A172 (cell line): Measurements from ENCODE around the gene ADAMTSL3. TPM values are rescaled to one million over a fixed set of nuclear protein-coding genes. Genes with fewer than 3 reads are reported as not detected.
A peak's percentile ranks its signal among the peaks of the same experiment; 100 is the strongest.

Experiments used
- DNase-seq: peaks from one replicate; pipeline ENCODE4 v3.0.0-alpha.2; 2015; ENCODE audit warnings: low spot score
- total RNA-seq: library from RNA; depleted of rRNA; stranded (reverse); fragments of >200 nt; shearing (Covaris generic); gene quantifications from 2 replicates; pipeline ENCODE4 v1.2.3, GENCODE V29; 2014

ADAMTSL3 gene
- total RNA-seq, 1 experiment from 2014 or later, result not detected

GRCh38 chr15:83654379-83655236, 685 bp downstream of the ADAMTSL3 start:
- DNase-seq, result no peak

DNA sequence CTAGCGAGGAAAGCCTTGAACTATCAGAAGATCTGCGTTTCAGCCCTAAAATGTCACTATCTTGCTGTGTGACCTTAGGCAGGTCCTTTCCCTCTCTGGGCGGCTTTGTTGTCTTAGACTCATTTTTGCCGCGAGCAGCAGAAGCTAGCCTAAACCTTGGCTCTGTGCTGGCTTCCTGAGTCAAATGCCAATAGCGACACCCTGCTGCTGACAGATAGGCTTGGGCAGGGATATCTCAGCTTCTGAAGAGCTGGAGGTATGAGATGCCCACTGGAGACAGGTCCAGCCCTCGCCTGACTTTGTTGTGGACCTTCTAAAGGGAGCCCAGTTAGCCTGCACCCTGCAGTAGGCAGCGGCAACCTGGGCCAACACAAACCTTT, 1.3 kb downstream of the ADAMTSL3 start:
- DNase-seq, result no peak

DNA sequence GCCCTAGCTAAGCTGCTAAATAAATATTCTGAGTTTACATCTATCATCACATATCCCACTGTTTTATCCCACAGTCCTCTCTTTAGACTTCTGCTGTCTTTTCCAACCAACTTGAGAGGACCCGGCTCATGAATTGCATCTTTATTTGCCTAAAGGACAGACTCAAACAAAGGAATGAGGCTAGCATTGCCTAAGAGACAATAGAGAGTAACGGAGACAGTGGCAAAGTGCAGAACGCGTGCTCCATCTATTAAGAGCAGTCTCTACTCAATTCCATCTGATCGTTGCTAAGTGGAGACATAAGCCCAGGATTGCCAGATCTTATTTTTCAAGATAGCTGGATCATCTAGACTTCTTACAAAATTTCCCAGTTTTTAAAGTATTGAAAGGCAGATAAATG, 2.3 kb downstream of the ADAMTSL3 start:
- no peak for DNase-seq

DNA sequence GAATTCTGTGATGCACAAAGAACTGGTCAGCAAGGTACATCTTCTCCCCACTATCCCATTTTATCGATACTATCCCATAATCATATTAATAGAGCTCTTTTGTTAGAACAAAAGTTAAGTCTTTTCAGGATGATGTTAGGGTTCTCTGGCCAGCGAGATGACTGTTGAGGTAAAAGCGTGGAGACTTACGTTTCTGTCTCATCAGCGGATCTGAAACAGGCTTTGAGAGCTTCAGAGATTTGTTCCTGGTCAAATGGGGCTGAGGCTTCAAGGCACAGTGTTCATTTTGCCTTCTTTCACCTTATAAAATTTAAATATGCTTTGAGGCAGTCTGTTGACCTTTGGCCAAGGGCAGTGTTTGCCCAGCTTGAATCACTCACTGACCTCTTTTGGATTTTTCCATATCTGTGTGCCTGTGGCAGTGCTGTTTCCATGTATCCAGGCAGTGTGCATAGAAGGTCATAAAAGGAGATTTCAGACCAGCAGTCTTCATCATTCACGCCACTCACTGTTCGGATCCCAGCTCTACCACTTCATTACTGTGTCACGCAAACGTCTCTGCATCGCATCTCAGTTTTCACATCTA, 3.1 kb downstream of the ADAMTSL3 start:
- no peak for DNase-seq

DNA sequence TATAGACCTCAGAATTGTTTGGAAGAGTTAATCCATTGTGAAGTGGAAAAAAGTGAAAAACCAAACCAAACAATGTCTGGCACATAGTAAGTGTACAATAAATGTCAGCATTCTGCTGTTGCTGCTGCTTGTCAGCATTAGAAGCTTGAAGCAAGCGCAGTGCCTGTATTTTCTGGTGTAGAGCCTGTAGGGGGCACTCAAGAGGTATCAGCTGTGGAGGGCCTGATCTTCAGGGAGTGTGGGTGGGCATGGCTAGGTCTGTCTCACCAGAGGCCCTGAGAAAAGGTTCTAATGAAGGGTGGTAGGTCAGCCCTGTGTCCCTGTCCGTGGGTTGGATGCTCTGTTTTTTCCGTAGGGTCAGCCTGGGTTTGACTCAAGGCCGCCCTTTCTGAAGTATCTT, 3.6 kb downstream of the ADAMTSL3 start:
- DNase-seq, result no peak

GRCh38 chr15:83658430-83659416, 4.8 kb downstream of the ADAMTSL3 start:
- DNase-seq, result no peak

- DNase-seq, result no peak
Observed at GRCh38 chr15:83659417-83659812, 5.5 kb downstream of the ADAMTSL3 start.

- no peak for DNase-seq
Observed at GRCh38 chr15:83665480-83665879, 11.6 kb downstream of the ADAMTSL3 start.

DNA sequence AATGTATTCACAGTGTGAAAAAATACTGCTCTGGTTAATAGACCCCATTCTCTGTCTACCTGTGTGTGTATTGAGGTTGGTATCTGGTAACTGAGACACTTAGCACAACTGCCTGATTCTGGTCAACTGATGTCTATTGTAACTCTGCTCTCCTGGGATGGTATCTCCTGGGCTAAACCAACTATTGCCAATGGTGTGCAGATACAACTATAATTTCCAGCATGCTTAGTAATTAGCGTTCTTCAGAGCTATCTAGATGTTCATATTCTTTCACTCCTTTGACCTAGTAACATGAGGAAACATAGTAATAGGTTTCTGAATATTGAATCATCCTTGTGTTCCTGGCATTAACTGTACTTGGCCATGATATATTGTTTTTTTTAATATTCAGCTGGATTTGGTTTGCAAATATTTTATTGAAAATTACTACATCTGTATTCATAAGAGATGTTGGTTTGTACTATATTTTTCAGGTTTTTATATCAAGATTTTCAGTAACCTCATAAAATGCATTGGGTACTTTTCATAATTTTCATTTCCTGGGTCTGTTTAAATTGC, 16.8 kb downstream of the ADAMTSL3 start:
- no peak for DNase-seq

GRCh38 chr15:83671603-83672002, 17.7 kb downstream of the ADAMTSL3 start:
- DNase-seq, result no peak

GRCh38 chr15:83673385-83673784, 19.5 kb downstream of the ADAMTSL3 start:
- no peak for DNase-seq

DNA sequence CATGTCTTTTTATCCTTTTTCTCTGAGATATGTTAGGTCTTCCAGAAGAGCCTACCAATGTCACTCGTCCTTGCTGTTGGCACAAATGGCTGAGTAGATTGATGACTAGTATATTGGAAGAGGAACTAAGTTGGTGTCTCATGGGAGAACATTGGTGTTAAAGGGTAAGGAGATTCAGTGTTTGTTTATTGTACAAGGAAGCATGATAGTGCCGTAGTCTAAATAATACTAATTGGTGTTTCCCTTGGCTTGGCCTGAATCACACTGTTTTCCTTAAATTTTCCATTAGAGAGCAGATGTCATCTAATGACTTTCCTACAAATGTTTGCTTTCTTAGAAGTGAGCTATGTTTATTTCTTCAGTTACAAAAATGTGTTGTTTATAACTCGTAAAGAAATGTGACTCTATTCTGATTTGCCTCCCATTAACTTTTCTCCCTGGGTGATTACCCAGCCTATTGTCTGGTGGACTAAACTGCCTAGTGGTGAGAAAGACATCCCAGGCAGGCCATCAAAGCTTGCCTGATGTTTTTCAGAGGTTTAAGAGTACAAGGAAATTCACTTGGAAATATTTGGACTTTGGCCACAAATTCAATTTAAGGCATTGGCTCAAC, 28.7 kb downstream of the ADAMTSL3 start:
- DNase-seq, result no peak

DNA sequence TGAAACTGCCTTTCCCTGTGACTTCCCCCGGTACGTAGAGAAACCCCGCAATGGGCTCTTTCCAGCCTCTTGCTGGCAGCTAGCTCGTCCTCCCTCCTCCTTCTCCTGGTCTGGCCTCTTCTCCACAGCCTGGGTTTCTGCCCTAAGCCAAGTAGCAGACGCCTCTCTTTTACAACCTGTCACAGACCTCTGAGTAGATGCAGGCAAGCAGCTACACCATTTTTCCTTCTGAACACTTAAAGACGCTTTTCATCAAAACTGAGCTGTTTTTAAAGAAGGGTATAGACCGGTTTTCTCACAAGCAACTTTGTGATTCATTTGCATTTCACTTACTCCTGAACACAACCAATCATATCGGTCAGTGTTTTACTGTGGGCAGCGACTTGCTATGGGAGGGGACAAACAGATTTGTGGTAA, 32.0 kb downstream of the ADAMTSL3 start:
- DNase-seq, result no peak

DNA sequence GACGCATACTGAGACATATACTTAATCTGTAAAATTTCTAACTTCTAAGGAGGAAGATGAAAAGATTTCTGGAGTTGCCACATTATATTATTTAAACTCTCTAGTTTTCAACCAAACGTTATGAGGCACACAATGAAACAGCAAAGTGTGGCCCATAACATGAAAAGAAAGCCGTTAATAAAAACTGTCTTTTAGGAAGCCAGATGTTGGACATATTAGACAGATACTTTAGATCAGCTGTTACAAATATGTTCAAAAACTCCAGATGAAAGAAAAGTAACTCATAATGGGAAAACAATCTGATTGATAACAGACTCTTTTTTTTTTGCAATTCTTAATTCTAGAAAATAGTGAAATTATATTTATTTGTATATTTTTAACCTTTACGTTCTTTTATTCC, 34.3 kb downstream of the ADAMTSL3 start:
- DNase-seq, result no peak

DNA sequence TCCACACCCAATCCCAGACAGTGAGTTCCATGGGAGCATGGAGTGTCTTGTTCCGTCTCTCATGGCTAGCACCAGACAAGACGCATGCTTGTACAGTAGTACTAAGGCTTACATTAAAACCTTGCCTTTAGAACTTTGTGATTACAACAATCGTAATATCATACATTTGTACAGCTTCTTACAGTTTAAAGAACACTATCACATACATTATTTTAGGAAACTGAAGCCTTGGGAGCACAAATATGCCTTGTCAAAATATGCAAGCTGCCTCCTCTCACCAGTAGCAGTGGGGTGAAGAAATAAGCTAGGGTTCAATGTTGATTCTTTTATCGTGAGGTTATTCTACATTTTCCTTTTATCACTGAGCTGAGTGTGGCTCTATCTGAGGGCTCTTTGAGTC, 36.8 kb downstream of the ADAMTSL3 start:
- no peak for DNase-seq

- DNase-seq, result no peak
Observed at GRCh38 chr15:83692746-83693581, 39.0 kb downstream of the ADAMTSL3 start.

DNA sequence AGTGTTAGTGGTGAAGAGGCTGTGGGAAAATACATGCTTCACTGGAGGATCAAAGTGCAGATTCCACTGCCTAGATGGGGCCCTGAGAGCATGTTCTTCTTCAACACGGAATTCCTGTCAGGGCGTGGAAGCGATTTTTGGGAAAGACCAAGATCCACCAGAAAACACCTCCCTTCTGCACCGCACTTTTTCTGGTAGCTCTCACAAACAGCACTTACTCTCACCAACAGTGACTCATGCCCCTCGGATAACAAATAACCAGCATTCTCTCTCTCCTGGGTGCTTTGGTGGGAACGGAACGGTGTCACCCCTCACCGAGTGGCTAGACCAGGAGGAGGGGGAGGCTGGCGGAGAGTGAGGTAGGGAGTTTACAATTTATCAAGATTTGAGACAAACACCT, 40.1 kb downstream of the ADAMTSL3 start:
- DNase-seq, result peak; percentile 54

DNA sequence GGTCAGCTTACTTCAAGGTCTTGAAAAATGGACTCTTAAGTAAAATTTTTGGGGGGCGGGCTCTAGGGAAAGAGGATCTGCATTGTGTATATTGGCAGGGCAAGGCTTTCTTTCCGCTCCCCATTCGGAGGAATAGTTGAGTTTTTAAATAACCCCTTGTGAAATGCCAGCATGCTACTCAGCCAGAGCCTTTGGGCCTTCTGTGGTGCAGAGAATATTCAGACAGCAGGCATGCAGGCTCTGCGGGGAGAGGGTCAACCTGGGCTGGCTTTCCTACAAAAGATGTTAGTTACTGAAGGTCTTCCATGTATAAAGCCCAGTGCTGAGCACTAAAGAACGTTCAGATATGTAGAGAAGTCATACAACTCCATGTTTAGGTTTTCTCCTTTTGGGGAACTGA, 40.6 kb downstream of the ADAMTSL3 start:
- no peak for DNase-seq

DNA sequence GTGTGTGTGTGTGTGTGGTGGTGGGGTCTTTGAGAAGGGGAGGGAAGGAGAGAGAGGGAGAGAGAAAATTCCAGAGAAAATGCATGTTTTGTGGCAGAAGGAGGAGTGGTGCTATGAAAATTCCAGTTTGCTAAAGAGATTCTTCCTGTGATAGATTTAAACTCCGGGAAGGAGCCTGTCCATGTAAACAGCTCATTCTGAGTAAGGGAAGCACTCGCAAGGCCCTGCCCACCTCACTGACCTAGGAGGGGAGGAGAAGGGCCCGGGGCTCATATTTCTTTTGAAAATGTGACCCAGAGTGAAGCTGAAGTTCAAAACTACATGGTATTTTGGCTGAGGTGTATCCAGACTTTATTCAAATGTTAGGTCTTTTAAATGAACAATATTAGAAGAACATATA, 41.3 kb downstream of the ADAMTSL3 start:
- no peak for DNase-seq

DNA sequence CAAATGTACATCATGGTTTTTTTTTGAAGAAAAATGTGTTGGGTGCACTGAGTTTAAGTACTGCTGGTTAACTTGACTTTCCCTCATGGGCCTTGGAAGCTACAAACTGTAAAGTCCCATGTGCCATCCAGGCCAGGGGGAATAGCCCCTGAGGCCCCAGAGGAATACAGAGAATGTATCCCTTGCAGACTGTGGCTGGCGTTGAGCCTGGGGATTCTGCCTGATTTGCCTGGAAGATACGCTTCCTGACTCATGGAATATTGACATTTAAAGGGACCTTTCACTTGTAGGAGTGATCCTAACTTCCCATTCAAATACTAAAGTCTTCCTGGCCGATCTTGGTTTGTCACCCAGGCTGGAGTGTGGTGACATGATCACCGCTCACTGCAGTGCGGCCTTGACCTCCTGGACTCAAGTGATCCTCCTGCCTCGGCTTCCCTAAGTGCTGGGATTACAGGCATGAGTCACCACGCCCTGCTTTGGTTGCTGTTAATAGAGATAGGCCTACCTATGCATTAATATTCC, 42.0 kb downstream of the ADAMTSL3 start:
- DNase-seq, result no peak
